Suppressor macrophage treated with lipopolysaccharide for 4 hours (primary cell): ENCODE measurements around the gene CFAP73.
A peak's percentile ranks its signal among the peaks of the same experiment; 100 is the strongest.
"Not testable (repeated sequence)": the region's sequence is repeated elsewhere in the genome, so short reads cannot be mapped to it uniquely, and the experiment has no call there.

ENCODE experiments used
- DNase-seq: peaks from one replicate; pipeline ENCODE4 v3.0.0-alpha.2; 2020

CFAP73 gene

GRCh38 chr12:113120670-113121370 lies 28.7 kb upstream of the CFAP73 start:
- no peak for DNase-seq

- DNase-seq, result no peak
Measured at GRCh38 chr12:113127791-113128199, 21.7 kb upstream of the CFAP73 start.

- DNase-seq, result no peak
Measured at GRCh38 chr12:113128802-113129663, 20.5 kb upstream of the CFAP73 start.

- no peak for DNase-seq
Measured at GRCh38 chr12:113129664-113130456, 19.7 kb upstream of the CFAP73 start.

- DNase-seq, result no peak
Measured at GRCh38 chr12:113130457-113131135, 18.9 kb upstream of the CFAP73 start.

DNA sequence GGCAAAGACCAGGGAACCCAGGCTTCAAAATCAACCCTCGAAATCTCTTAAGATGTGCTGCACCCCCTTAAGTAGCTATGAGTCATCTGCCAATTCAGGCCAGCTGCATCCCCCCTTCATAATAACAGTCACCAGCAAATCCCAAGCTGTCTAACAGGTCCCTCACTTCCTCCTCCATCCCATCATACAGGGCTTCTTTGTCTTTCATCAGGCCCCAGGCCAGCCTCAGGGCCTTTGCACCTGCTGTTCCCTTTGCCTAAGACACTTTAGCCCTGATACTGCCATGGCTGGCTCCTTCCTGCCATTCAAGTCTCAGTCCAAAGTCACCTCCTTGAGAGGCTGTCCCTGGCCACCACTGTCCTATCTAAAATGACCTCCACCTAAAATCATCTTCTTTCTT lies 18.0 kb upstream of the CFAP73 start:
- DNase-seq, result no peak

- DNase-seq, result no peak
Measured at GRCh38 chr12:113133036-113133435, 16.5 kb upstream of the CFAP73 start.

DNA sequence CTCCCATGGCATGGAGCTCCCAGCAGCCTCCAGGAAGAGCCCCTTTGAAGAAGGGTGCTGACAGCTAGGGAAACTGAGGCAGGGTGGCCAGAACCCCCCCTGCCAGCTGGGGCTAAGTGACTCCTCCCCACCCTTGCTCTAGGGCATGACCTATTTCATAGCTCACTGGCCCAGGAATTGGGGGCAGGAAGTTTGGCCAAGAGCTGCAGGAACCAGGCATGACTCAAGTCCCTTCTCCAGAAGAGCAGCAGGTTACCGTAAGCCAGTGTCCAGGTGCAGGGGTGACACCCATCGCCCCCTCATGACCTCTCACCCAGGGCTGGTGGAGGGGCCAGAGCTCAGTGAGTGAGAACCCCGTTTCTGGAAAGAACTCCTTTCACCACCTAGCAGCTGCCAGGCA lies 15.9 kb upstream of the CFAP73 start:
- DNase-seq, result no peak

- no peak for DNase-seq
Measured at GRCh38 chr12:113134071-113134470, 15.5 kb upstream of the CFAP73 start.

- no peak for DNase-seq
Measured at GRCh38 chr12:113134521-113134951, 15.0 kb upstream of the CFAP73 start.

DNA sequence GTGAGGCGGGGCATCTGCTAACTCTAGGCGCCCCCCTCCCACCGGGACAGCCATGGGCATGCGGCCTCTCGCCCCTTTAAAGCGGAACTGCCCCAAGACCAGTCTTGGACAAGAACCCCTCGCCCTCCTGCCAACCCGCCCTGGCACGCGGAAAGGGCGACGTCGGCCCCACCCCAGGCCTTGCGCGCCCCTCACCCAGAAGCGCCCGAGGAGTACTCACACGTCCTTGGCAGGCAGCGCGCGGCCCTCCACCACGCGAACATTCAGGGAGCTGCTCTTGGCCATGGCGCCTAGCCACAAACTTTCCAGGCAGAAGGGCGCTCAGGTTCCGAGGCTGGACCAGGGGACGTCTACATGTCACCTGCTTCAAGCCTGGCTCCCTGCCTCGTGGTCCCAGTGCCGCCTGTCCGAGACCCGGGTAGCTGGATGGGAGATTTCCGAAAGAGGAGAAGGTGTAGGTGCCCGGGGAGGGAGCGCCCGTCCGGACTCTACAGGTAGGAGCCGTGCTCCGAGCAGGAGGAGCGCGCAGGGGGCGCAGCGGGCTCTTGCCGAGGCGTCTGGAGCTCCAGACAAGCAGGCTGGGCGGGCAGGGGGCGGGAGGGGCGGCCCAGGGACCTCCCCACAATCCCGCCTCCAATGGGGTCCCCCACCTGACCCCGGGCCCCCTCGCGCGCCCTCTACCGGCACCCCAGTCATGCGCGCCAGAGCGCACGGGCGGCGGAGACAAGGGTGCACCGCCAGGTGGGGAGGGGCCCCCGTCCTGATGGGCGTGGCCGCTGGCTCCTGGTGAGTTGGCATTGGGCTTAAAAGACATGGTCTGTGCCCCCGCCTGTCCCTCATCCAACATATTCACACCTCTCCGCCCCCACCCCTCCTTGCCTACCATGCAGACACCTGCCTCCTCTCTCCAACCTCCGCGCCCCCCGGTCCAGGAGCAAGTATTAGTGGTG lies 14.1 kb upstream of the CFAP73 start, which contains the start of gene RASAL1:
Gene RASAL1, minus strand, starts transcription at position 584 of the 950 bp plus-strand sequence. Its CDS starts 299 bp downstream, at position 285.
- DNase-seq, result peak; percentile 37

DNA sequence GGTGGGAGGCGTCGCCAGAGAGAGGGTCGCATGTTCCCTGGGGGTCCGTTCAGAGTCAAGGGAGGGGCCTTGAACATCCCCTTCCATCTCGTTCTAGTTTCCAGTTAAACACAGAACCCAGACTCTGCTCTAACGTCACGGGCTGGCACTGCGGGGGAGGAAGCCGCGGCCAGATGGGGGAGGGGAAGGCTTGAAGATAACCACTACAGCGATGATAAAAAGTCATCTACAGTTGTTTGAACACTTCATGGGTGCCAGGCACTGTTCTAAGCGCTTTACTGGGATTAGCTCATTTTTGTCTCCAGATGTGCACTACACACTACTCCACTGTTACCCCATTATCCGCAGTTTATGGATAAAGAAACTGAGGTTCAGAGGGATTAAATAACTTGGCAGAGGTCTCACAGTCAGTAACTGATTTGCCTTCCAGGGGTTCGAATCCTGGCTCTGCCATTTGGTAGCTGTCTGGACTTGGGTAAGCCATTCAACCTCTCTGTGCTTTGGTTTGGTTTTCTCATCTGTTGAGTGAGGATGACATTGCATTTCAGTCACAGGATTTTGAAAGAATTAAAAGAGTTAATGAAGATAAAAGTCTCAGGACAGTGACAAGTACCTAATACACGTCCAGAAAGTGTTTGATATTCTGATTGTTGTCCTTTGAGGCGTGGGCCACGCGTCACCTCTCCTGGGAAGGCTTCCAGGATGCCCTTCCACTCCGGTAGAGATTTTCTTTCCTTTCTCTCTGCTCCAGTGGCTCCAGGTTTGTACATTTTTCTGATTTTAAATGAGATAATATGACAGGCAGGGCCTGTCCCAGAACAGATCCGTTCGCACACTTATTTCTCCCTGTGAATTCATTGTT lies 13.2 kb upstream of the CFAP73 start:
- DNase-seq, result peak; percentile 66

DNA sequence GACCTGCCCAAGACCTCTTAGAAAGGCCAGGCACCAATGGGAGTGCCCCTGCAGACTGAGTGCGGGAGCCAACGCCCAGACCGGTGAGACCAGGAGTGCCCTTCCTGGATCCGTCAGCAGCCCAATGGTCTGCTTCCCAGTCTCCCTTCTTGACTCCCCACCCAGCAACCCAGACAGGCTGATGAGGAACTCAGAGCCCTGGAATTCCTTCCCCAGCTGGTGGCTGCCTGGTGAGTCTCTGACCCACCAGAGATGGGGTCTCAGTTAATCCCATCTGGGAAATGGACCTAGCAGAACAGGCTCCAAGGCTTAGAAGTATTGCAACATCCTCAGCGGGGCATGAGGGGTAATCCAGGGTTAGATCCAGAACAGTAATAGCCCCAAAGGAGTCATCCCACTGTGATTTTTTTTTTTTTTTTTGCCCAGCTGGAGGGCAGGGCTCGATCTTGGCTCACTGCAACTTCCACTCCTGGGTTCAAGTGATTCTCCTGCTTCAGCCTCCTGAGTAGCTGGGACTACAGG lies 12.5 kb upstream of the CFAP73 start:
- DNase-seq, result peak; percentile 15

GRCh38 chr12:113137861-113138783 lies 11.4 kb upstream of the CFAP73 start:
- DNase-seq, result no peak

DNA sequence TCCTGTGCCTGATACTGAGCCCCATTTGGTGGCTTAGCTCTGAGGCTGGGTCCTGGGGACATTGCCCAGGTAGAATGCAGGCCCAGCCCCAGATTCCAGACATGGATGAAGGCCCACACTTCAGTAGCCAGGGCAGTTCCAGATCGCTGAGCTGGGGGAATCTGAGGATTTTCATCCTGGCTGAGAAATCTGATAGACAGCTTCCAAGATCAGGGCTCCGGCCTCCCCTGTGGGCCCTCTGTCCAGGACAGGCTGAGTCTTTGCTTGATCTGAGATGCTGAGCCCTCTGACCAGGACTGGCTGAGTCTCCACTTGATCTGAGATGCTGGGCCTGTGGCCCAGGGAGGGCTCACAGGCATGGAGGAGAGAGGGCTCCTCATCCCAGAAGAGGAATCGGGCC lies 10.7 kb upstream of the CFAP73 start:
- no peak for DNase-seq

GRCh38 chr12:113140706-113141105 lies 8.8 kb upstream of the CFAP73 start:
- DNase-seq, result no peak

GRCh38 chr12:113141716-113142115 lies 7.8 kb upstream of the CFAP73 start:
- not testable (repeated sequence) for DNase-seq

- peak; percentile 72 for DNase-seq
Measured at GRCh38 chr12:113142173-113142885, 7.2 kb upstream of the CFAP73 start.
